HepG2 (cell line): ENCODE results near the gene TMEM63C. TPM values are rescaled to one million over a fixed set of nuclear protein-coding genes. Genes with fewer than 3 reads are reported as not detected.

ENCODE experiments used
- BRF2 ChIP-seq: sonication (generic); formaldehyde crosslinking; IDR thresholded peaks from 2 replicates; pipeline ENCODE4 v1.8.1; 2022; ENCODE audit warnings: mild to moderate bottlenecking, missing genetic modification reagents
- CBFB ChIP-seq: sonication (generic); formaldehyde crosslinking; IDR thresholded peaks from 2 replicates; pipeline ENCODE4 v1.4.0; 2020; ENCODE audit warnings: missing genetic modification reagents
- ELF1 ChIP-seq: sonication (generic); formaldehyde crosslinking; IDR thresholded peaks from 2 replicates; pipeline ENCODE4 v1.4.0; 2020; ENCODE audit warnings: missing genetic modification reagents
- HDAC2 ChIP-seq: sonication (generic); formaldehyde crosslinking; IDR thresholded peaks from 2 replicates; pipeline ENCODE4 v1.4.0; 2020; ENCODE audit warnings: missing genetic modification reagents
- MAFF ChIP-seq: IDR thresholded peaks from 2 replicates; pipeline ENCODE4 v1.6.1; 2011; ENCODE audit warnings: low read depth, low read length, improper control_type of control experiment
- MED1 ChIP-seq: sonication (generic); formaldehyde crosslinking; IDR thresholded peaks from 2 replicates; pipeline ENCODE4 v1.4.0; 2020; ENCODE audit warnings: missing genetic modification reagents
- NCOA2 ChIP-seq: sonication (generic); formaldehyde crosslinking; IDR thresholded peaks from 2 replicates; pipeline ENCODE4 v1.8.0; 2022; ENCODE audit warnings: inconsistent platforms
- PAF1 ChIP-seq: IDR thresholded peaks from 2 replicates; pipeline ENCODE4 v1.6.1; 2016; ENCODE audit warnings: missing genetic modification reagents, missing compliant biosample characterization
- PHB2 ChIP-seq: fragments of 450-650 bp; IDR thresholded peaks from 2 replicates; pipeline ENCODE4 v1.6.1; 2018; ENCODE audit not compliant: partially characterized antibody
- PLSCR1 ChIP-seq: sonication (generic); formaldehyde crosslinking; IDR thresholded peaks from 2 replicates; pipeline ENCODE4 v1.5.0; 2020; ENCODE audit warnings: missing genetic modification reagents, mild to moderate bottlenecking, borderline replicate concordance
- SNRNP70 ChIP-seq: fragments of 200-400 bp; formaldehyde crosslinking; IDR thresholded peaks from 2 replicates; pipeline ENCODE4 v1.6.1; 2017; ENCODE audit warnings: mild to moderate bottlenecking, low read depth, low read length, moderate library complexity
- SP4 ChIP-seq: sonication (generic); formaldehyde crosslinking; IDR thresholded peaks from 2 replicates; pipeline ENCODE4 v1.8.1; 2023; ENCODE audit warnings: mild to moderate bottlenecking, missing genetic modification reagents
- TBX3 ChIP-seq: fragments of 450-650 bp; IDR thresholded peaks from 2 replicates; pipeline ENCODE4 v1.6.1; 2017; ENCODE audit warnings: antibody characterized with exemption, mild to moderate bottlenecking, inconsistent platforms, borderline replicate concordance
- TEAD2 ChIP-seq: sonication (generic); formaldehyde crosslinking; IDR thresholded peaks from 2 replicates; pipeline ENCODE4 v1.9.0; 2021; ENCODE audit warnings: missing genetic modification reagents
- U2AF2 ChIP-seq: fragments of 200-400 bp; formaldehyde crosslinking; IDR thresholded peaks from 2 replicates; pipeline ENCODE4 v1.6.1; 2017; ENCODE audit warnings: low read depth, mild to moderate bottlenecking, low read length
- ZNF121 ChIP-seq: sonication (generic); formaldehyde crosslinking; IDR thresholded peaks from 2 replicates; pipeline ENCODE4 v1.5.0; 2020; ENCODE audit warnings: mild to moderate bottlenecking, missing genetic modification reagents
- ZNF180 ChIP-seq: sonication (generic); formaldehyde crosslinking; IDR thresholded peaks from 2 replicates; pipeline ENCODE4 v1.4.0; 2020; ENCODE audit warnings: low read depth, missing genetic modification reagents, borderline replicate concordance
- ZNF354B ChIP-seq: sonication (generic); formaldehyde crosslinking; IDR thresholded peaks from 2 replicates; pipeline ENCODE4 v1.8.0; 2022; ENCODE audit warnings: mild to moderate bottlenecking, missing genetic modification reagents
- ZNF546 ChIP-seq: sonication (generic); formaldehyde crosslinking; conservative IDR thresholded peaks from 2 replicates; pipeline ENCODE4 v1.8.1; 2023; ENCODE audit warnings: mild to moderate bottlenecking, missing genetic modification reagents
- ZNF580 ChIP-seq: IDR thresholded peaks from 2 replicates; pipeline ENCODE4 v1.6.1; 2016; ENCODE audit warnings: low read depth, borderline replicate concordance
- ZNF639 ChIP-seq: conservative IDR thresholded peaks from 2 replicates; pipeline ENCODE4 v1.6.1; 2018; ENCODE audit warnings: missing genetic modification reagents
- ZNF691 ChIP-seq: sonication (generic); formaldehyde crosslinking; IDR thresholded peaks from 2 replicates; pipeline ENCODE4 v1.4.0; 2020; ENCODE audit warnings: missing genetic modification reagents, low read depth, mild to moderate bottlenecking, borderline replicate concordance
- ZNF710 ChIP-seq: sonication (generic); formaldehyde crosslinking; IDR thresholded peaks from 2 replicates; pipeline ENCODE4 v1.5.0; 2020; ENCODE audit warnings: mild to moderate bottlenecking, missing genetic modification reagents, borderline replicate concordance
- polyA plus RNA-seq, 8 experiments: library from polyadenylated mRNA; depleted of rRNA in 3 of 8; stranded (reverse) in 7 of 8; unstranded in 1 of 8; fragments of >200 nt; fragmentation: Illumina TruSeq in 4 of 8; extraction: Trizol in 4 of 8; gene quantifications; 2 replicates each; pipeline versions ENCODE4 v1.2.1 to v1.2.3, GENCODE V29; 2011 to 2016; ENCODE audit warnings: low read depth in 4 of 8, missing spikeins in 1 of 8, mixed read lengths in 1 of 8; ENCODE audit not compliant: insufficient read depth in 1 of 8
- total RNA-seq, 5 experiments: library from RNA; depleted of rRNA; stranded (reverse); fragments of >200 nt; fragmentation: Illumina TruSeq; extraction: Trizol; gene quantifications; 2 replicates each; pipeline ENCODE4 v1.2.3, GENCODE V29; 2016; ENCODE audit warnings: low read depth in 1 of 5

The TMEM63C gene
- total and polyA plus RNA-seq, 2 of the 13 experiments (the other 11 are each of a cell fraction or from before 2014, with no cell fraction given), result 0.17 to 0.27 TPM

GRCh38 chr14:77184396-77185092, 2.9 kb downstream of the TMEM63C start (continued):
- TF ChIP-seq ZNF710 (CRISPR knock-in tag) (no peak), TBX3 (no peak), PAF1 (CRISPR knock-in tag) (no peak), PLSCR1 (no peak), SP4 (CRISPR knock-in tag) (no peak), PHB2 (no peak), ZNF691 (CRISPR knock-in tag) (peak; percentile 99), ELF1 (CRISPR knock-in tag) (no peak), ZNF121 (no peak), MED1 (CRISPR knock-in tag) (peak; percentile 55), CBFB (CRISPR knock-in tag) (no peak), ZNF580 (CRISPR knock-in tag) (0 out of 2 replicates have a peak, but pooled peaks have one; percentile 21), MAFF (no peak), ZNF546 (CRISPR knock-in tag) (no peak), HDAC2 (CRISPR knock-in tag) (0 out of 2 replicates have a peak, but pooled peaks have one; percentile 34), NCOA2 (CRISPR knock-in tag) (0 out of 2 replicates have a peak, but pooled peaks have one; percentile 36), ZNF180 (CRISPR knock-in tag) (no peak), ZNF639 (CRISPR knock-in tag) (no peak), ZNF354B (CRISPR knock-in tag) (no peak), SNRNP70 (no peak), TEAD2 (CRISPR knock-in tag) (no peak), BRF2 (CRISPR knock-in tag) (no peak), U2AF2 (no peak)
